A549 (cell line): ENCODE results near the gene NKD1. TPM values are rescaled to one million over a fixed set of nuclear protein-coding genes. Genes with fewer than 3 reads are reported as not detected.

Experiments
- ATAC-seq, 2 experiments: fragments of 200-7000 bp in 1 of 2; fragments of >200 bp in 1 of 2; cut with Nextera tagmentation in 1 of 2; cut with Tn5 transposase in 1 of 2; 3 replicates each; pipeline versions ENCODE4 v1.8.0 to v1.9.1; 2018 to 2020; ENCODE audit warnings: mild to moderate bottlenecking in 1 of 2, moderate library complexity in 1 of 2
- CTCF ChIA-PET: fragments of 300-600 bp; sonication (Branson Sonifier 250); formaldehyde crosslinking; extraction: SDS; loops from one replicate; lab custom pipeline; 2021; ENCODE audit warnings: antibody characterized with exemption, inconsistent platforms; lab: Yijun Ruan, JAX
- POLR2A ChIA-PET: fragments of 350-600 bp; formaldehyde crosslinking; extraction: SDS; loops from one replicate; lab custom pipeline; 2021; ENCODE audit warnings: antibody characterized with exemption, inconsistent platforms; lab: Yijun Ruan, JAX
- DNase-seq, 2 experiments: peaks; one replicate each; pipeline versions ENCODE4 v3.0.0 to v3.0.0-alpha.2; 2011 to 2016; ENCODE audit warnings: low read depth in 1 of 2, low spot score in 1 of 2
- FAIRE-seq: peaks from 2 replicates; lab custom pipeline; 2011; peaks lifted over from hg19 to GRCh38; lab: Jason Lieb, UNC
- H3K27ac ChIP-seq, 2 experiments: fragments of >200 bp; sonication (Bioruptor Twin); formaldehyde crosslinking; 3 replicates each; pipeline ENCODE4 v1.5.1; 2016 to 2017
- H3K4me1 ChIP-seq: fragments of >200 bp; sonication (Bioruptor Twin); formaldehyde crosslinking; 3 replicates; pipeline ENCODE4 v1.6.1; 2016
- H3K4me2 ChIP-seq: fragments of >200 bp; sonication (Bioruptor Twin); formaldehyde crosslinking; 3 replicates; pipeline ENCODE4 v1.6.1; 2016
- H3K4me3 ChIP-seq: fragments of >200 bp; sonication (Bioruptor Twin); formaldehyde crosslinking; 3 replicates; pipeline ENCODE4 v1.5.1; 2016
- H3K9me3 ChIP-seq: fragments of >200 bp; sonication (Bioruptor Twin); formaldehyde crosslinking; 3 replicates; pipeline ENCODE4 v1.6.1; 2016
- BCL3 ChIP-seq: fragments of >200 bp; sonication (Bioruptor Twin); formaldehyde crosslinking; IDR thresholded peaks from 3 replicates; pipeline ENCODE4 v1.6.1; 2016
- CBX2 ChIP-seq: fragments of 200-600 bp; sonication (generic); IDR thresholded peaks from 2 replicates; pipeline ENCODE4 v1.6.1; 2016; ENCODE audit warnings: low read depth, mild to moderate bottlenecking, borderline replicate concordance
- EHMT2 ChIP-seq: fragments of 200-600 bp; sonication (generic); IDR thresholded peaks from 2 replicates; pipeline ENCODE4 v1.6.1; 2016; ENCODE audit warnings: antibody characterized with exemption, low read depth, mild to moderate bottlenecking, moderate library complexity
- ESRRA ChIP-seq: fragments of 150-350 bp; IDR thresholded peaks from 2 replicates; pipeline ENCODE4 v1.6.1; 2014; ENCODE audit warnings: mild to moderate bottlenecking, low read length, borderline replicate concordance
- FOSL2 ChIP-seq, 2 experiments: fragments of 450-650 bp in 1 of 2; fragments of >200 bp in 1 of 2; sonication (Bioruptor Twin) in 1 of 2; formaldehyde crosslinking; IDR thresholded peaks; 2 replicates each; pipeline versions ENCODE4 v1.5.0 to v1.6.1; 2016 to 2020; ENCODE audit warnings: mild to moderate bottlenecking in 1 of 2, moderate library complexity in 1 of 2
- FOXS1 ChIP-seq: fragments of 250-450 bp; sonication (Bioruptor Pico); IDR thresholded peaks from 2 replicates; pipeline ENCODE4 v1.5.0; 2020; ENCODE audit warnings: mild to moderate bottlenecking, moderate library complexity
- HOXB5 ChIP-seq: fragments of 250-450 bp; sonication (Bioruptor Pico); IDR thresholded peaks from 2 replicates; pipeline ENCODE4 v1.5.0; 2020; ENCODE audit warnings: mild to moderate bottlenecking, moderate library complexity
- JUNB ChIP-seq: fragments of >200 bp; sonication (Bioruptor Twin); formaldehyde crosslinking; IDR thresholded peaks from 2 replicates; pipeline ENCODE4 v1.6.1; 2016
- KDM5A ChIP-seq: fragments of 200-600 bp; sonication (generic); IDR thresholded peaks from 2 replicates; pipeline ENCODE4 v1.6.1; 2016; ENCODE audit warnings: antibody characterized with exemption, mild to moderate bottlenecking
- MYC ChIP-seq: IDR thresholded peaks from 2 replicates; pipeline ENCODE4 v1.6.1; 2012; ENCODE audit warnings: mild to moderate bottlenecking, inconsistent platforms, low read length, improper control_type of control experiment, borderline replicate concordance
- PHF8 ChIP-seq: fragments of 200-600 bp; sonication (generic); IDR thresholded peaks from 2 replicates; pipeline ENCODE4 v1.6.1; 2016; ENCODE audit warnings: low read depth, mild to moderate bottlenecking, antibody characterized with exemption, moderate library complexity, borderline replicate concordance
- POLR2AphosphoS2 ChIP-seq: conservative IDR thresholded peaks from 2 replicates; pipeline ENCODE4 v1.6.1; 2012; ENCODE audit warnings: low read length, improper control_type of control experiment, inconsistent platforms
- RCOR1 ChIP-seq: fragments of 150-350 bp; IDR thresholded peaks from 2 replicates; pipeline ENCODE4 v1.6.1; 2014; ENCODE audit warnings: antibody characterized with exemption, low read length, low read depth
- ZC3H11A ChIP-seq: fragments of 450-650 bp; IDR thresholded peaks from 2 replicates; pipeline ENCODE4 v1.6.1; 2014; ENCODE audit warnings: antibody characterized with exemption, mild to moderate bottlenecking
- ZNF302 ChIP-seq: fragments of 250-450 bp; sonication (Bioruptor Pico); IDR thresholded peaks from 2 replicates; pipeline ENCODE4 v1.9.0; 2021; ENCODE audit warnings: inconsistent platforms, mild to moderate bottlenecking, moderate library complexity
- ZSCAN20 ChIP-seq: fragments of 250-450 bp; sonication (Bioruptor Pico); IDR thresholded peaks from 2 replicates; pipeline ENCODE4 v1.8.0; 2022; ENCODE audit warnings: mild to moderate bottlenecking, moderate library complexity
- WGBS: methylation state at CpG from one replicate; pipeline ENCODE4 v1.1.6; 2017; ENCODE audit errors: missing lambda C conversion rate; 5-methylcytosine and 5-hydroxymethylcytosine counted together
- polyA plus RNA-seq, 4 experiments: library from polyadenylated mRNA; depleted of rRNA in 3 of 4; stranded (reverse); fragments of >200 nt; fragmentation: RNase III in 1 of 4; extraction: RNeasy Plus Mini Kit Qiagen cat#74134 plus additional on column Dnase treatment in 1 of 4; gene quantifications; 2 replicates in 3 of 4; 3 replicates in 1 of 4; pipeline ENCODE4 v1.2.3, GENCODE V29; 2011 to 2017
- TF ChIP-seq, protein P1 (sequence below): fragments of 150-350 bp; IDR thresholded peaks from 2 replicates; pipeline ENCODE4 v1.6.1; 2014; ENCODE audit warnings: low read depth, mild to moderate bottlenecking, low read length
- TF ChIP-seq, protein P2 (sequence below): fragments of >200 bp; sonication (Bioruptor Twin); formaldehyde crosslinking; IDR thresholded peaks from 2 replicates; pipeline ENCODE4 v1.6.1; 2016
- TF ChIP-seq, protein P3 (sequence below): fragments of 200-600 bp; sonication (generic); IDR thresholded peaks from 2 replicates; pipeline ENCODE4 v1.6.1; 2016; ENCODE audit warnings: antibody characterized with exemption, mild to moderate bottlenecking, moderate library complexity
- TF ChIP-seq, protein P4 (sequence below): IDR thresholded peaks from 2 replicates; pipeline ENCODE4 v1.6.1; 2012; ENCODE audit warnings: low read depth, borderline replicate concordance

Gene NKD1
- polyA plus RNA-seq, 2 of the 4 experiments (the other 2 are of a cell fraction) = 0.10 to 0.19 TPM

GRCh38 chr16:50558913-50559312 lies 10.7 kb downstream of the NKD1 start:
- Histone ChIP-seq H3K4me1 (no peaks in the 10 kb centered on the region), H3K4me3 (no peak overlapping the region), H3K27ac (no peak overlapping the region), H3K9me3 (peaks cover 7% of the 10 kb centered on the region; the same call in 1 of the 3 replicates), H3K4me2 (no peak overlapping the region)
- ChIA-PET CTCF (no interaction called here), POLR2A (no interaction called here)
- FAIRE-seq (no peak), ATAC-seq (no peak), DNase-seq (no peak)
- TF ChIP-seq KDM5A = no peak
- no peak for TF ChIP-seq EHMT2
- TF ChIP-seq ESRRA = no peak
- WGBS = 0% methylated on average over 1 of the region's 1 CpG

DNA sequence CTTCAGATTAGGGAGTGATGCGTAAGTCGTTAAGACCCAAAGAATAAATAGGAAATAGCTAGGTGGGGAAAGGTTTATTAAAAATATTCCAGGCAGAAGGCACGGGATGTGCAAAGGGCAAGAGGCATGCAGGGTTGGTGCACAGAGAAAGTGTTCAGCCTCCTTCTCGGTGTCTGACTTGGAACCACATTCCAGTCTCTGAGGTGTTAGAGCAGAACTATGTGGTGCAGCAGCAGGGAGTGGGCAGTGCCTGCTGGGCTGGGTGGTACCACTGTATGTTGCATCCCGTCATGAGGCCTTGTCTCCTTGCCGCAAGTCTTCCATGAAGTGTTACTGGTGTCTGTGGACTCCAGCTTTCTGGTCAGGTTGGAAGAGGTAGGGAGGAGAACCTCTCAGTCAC lies 11.1 kb downstream of the NKD1 start:
- Histone ChIP-seq H3K27ac (no peak overlapping the region), H3K4me3 (no peak overlapping the region), H3K9me3 (peaks cover 7% of the 10 kb centered on the region; the same call in 1 of the 3 replicates), H3K4me1 (no peaks in the 10 kb centered on the region), H3K4me2 (no peak overlapping the region)
- ChIA-PET CTCF (no interaction called here), POLR2A (no interaction called here)
- TF ChIP-seq, protein P1, sequence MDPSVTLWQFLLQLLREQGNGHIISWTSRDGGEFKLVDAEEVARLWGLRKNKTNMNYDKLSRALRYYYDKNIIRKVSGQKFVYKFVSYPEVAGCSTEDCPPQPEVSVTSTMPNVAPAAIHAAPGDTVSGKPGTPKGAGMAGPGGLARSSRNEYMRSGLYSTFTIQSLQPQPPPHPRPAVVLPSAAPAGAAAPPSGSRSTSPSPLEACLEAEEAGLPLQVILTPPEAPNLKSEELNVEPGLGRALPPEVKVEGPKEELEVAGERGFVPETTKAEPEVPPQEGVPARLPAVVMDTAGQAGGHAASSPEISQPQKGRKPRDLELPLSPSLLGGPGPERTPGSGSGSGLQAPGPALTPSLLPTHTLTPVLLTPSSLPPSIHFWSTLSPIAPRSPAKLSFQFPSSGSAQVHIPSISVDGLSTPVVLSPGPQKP = no peak
- no peak for TF ChIP-seq ZC3H11A
- ATAC-seq = no peak
- DNase-seq = no peak
- no peak for FAIRE-seq
- 60% methylated on average over 6 of the region's 6 CpGs for WGBS

GRCh38 chr16:50559804-50560514 lies 11.8 kb downstream of the NKD1 start:
- TF ChIP-seq FOXS1 (CRISPR knock-in tag) = no peak
- TF ChIP-seq, protein P2, sequence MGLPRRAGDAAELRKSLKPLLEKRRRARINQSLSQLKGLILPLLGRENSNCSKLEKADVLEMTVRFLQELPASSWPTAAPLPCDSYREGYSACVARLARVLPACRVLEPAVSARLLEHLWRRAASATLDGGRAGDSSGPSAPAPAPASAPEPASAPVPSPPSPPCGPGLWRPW = no peak
- TF ChIP-seq RCOR1 = no peak
- no peak for TF ChIP-seq JUNB
- H3K4me2 ChIP-seq = no peak overlapping the region
- H3K4me3 ChIP-seq = no peak overlapping the region
- 52% methylated on average over 12 of the region's 13 CpGs for WGBS
- ATAC-seq (no peak), DNase-seq (no peak), FAIRE-seq (no peak)
- POLR2A ChIA-PET = no interaction called here
- peaks cover 7% of the 10 kb centered on the region; the same call in 1 of the 3 replicates for H3K9me3 ChIP-seq
- no peak overlapping the region for H3K27ac ChIP-seq
- H3K4me1 ChIP-seq = no peaks in the 10 kb centered on the region
- CTCF ChIA-PET = no interaction called here

DNA sequence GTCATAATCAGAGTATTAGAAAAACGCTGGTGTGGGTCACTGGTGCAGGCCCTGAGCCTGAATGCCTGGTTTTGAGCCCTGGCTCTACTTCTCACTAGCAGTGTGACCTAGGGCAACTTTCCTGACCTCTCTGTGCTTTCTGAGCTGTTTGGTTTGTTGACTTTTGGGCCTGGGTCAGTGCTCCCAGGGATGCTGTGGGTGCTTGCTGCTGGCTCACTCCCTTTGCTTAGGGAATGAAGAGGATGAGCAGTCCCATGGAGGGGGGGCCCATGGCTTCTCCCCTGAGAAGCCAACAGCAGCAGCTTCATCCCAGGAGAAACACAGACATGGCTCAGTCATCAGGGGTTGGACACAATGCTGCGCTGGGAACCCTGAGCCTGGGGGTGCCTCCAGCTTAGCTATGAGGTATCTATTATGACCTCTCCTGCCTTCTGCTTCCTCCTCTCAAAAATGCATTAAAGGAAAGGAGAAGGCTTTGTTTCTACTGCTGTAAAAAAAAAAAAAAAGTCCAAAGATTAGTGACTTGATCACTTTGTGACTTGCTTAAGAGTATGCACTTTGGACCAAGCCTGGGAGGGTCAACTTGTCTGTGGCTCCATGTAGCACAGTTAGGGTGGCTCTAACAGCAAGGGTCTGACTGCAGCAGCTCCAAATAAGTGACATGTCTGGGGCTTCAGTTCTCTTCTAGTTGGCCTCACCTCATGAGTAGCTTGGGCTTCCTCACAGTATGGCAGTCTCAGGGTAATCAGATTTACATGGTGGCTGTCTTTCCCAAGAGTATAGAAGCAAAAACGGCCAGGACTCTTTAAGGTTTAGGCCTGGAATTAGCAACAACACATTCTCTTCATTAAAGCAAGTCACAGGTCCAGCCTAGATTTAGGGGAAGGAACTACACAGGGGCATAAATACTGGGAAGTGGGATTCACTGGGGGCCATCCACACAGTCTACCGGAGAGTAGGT lies 13.0 kb downstream of the NKD1 start:
- POLR2A ChIA-PET = no interaction called here
- Histone ChIP-seq H3K4me3 (no peak overlapping the region), H3K4me1 (no peaks in the 10 kb centered on the region), H3K27ac (no peak overlapping the region), H3K9me3 (peaks cover 7% of the 10 kb centered on the region; the same call in 1 of the 3 replicates), H3K4me2 (no peak overlapping the region)
- 20% methylated on average over 4 of the region's 4 CpGs for WGBS
- CTCF ChIA-PET = no interaction called here
- ATAC-seq (no peak), DNase-seq (peak in 1 of 2 experiments; percentile 6), FAIRE-seq (no peak)
- no peak for TF ChIP-seq POLR2AphosphoS2
- no peak for TF ChIP-seq ZNF302 (CRISPR knock-in tag)
- TF ChIP-seq, protein P3, sequence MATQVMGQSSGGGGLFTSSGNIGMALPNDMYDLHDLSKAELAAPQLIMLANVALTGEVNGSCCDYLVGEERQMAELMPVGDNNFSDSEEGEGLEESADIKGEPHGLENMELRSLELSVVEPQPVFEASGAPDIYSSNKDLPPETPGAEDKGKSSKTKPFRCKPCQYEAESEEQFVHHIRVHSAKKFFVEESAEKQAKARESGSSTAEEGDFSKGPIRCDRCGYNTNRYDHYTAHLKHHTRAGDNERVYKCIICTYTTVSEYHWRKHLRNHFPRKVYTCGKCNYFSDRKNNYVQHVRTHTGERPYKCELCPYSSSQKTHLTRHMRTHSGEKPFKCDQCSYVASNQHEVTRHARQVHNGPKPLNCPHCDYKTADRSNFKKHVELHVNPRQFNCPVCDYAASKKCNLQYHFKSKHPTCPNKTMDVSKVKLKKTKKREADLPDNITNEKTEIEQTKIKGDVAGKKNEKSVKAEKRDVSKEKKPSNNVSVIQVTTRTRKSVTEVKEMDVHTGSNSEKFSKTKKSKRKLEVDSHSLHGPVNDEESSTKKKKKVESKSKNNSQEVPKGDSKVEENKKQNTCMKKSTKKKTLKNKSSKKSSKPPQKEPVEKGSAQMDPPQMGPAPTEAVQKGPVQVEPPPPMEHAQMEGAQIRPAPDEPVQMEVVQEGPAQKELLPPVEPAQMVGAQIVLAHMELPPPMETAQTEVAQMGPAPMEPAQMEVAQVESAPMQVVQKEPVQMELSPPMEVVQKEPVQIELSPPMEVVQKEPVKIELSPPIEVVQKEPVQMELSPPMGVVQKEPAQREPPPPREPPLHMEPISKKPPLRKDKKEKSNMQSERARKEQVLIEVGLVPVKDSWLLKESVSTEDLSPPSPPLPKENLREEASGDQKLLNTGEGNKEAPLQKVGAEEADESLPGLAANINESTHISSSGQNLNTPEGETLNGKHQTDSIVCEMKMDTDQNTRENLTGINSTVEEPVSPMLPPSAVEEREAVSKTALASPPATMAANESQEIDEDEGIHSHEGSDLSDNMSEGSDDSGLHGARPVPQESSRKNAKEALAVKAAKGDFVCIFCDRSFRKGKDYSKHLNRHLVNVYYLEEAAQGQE = no peak
- TF ChIP-seq, protein P4, sequence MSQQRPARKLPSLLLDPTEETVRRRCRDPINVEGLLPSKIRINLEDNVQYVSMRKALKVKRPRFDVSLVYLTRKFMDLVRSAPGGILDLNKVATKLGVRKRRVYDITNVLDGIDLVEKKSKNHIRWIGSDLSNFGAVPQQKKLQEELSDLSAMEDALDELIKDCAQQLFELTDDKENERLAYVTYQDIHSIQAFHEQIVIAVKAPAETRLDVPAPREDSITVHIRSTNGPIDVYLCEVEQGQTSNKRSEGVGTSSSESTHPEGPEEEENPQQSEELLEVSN = no peak
- TF ChIP-seq CBX2 = no peak
- TF ChIP-seq ZSCAN20 = no peak
- TF ChIP-seq BCL3 = no peak
- TF ChIP-seq FOSL2 (IDR thresholded peaks at IDR 0.05) = no peak
- no peak for TF ChIP-seq FOSL2 (CRISPR knock-in tag; IDR thresholded peaks at IDR 0.05)
- TF ChIP-seq MYC = no peak
- TF ChIP-seq PHF8 = no peak
- TF ChIP-seq KDM5A = no peak
- no peak for TF ChIP-seq HOXB5 (CRISPR knock-in tag)
